ENCODE results near the gene NF2.

NF2 gene

DNA sequence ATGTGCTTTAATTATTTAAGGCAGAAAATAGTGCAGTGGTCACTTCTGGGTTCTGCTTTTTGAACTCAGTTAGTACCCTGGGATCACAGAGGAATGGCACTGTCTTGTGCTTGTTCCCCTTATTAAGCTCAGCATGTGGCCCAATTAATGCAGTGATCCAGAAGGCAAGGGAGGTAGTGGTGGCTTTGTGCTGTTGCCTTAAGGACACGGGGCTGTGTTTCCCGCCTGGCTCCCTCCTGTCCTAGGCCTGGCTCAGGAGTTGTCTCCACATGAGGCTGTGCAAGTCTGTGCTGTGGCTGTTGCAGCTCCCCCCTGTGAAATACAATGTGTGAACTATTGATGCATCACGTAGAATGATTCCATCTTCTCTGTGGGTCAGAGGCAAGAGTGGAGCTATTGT lies 67.2 kb downstream of the NF2 start:
- DNase-seq, result no peak

DNA sequence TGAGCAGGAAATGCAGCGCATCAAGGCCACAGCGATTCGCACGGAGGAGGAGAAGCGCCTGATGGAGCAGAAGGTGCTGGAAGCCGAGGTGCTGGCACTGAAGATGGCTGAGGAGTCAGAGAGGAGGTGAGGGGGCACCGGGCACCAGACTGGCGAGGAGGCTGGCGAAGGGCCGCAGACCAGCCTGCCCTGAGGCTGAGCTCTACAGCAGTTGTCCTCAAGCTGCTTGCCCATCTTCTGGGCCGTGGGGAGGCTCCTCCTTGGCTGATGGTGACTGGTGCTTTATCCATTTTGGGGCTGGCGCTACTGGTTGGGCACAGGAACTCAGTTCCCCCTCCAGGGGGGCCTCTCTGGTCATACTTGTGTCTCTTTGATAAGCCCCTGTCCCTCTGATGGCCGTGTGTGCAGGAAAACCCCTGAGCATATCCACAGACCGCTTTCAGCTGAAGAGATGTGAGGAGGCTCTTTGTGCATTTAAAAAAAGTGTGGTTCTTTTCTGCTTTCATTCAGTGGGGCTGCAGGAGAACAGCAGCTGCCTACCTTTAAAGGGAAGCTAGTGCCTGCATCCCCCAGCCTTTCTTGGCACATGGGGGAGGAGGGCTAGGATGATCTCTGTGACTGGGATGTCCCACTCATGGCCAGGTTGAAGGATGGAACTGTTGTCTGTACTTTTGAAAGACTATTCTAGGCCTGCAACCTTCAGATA lies 70.1 kb downstream of the NF2 start:
- no peak for DNase-seq

DNA sequence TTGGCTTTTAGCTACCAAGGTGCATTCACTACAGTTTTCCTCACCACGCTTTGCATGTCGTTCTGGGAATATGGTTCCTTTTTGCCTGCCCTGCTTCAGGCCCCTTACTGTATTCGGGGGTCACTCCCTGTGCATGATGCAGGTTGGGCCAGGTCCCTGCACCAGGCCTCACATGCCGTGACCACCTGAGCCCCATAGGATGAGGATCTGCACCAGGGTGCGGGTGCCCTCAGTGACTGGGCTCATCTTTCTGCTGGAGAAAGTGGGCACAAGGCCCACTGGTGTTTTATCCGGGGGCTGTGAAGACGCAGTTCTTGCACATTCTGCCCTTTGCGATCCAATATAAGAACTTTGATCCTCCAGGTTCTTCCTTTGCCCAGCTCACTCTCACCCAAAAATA lies 70.7 kb downstream of the NF2 start:
- no peak for DNase-seq

DNA sequence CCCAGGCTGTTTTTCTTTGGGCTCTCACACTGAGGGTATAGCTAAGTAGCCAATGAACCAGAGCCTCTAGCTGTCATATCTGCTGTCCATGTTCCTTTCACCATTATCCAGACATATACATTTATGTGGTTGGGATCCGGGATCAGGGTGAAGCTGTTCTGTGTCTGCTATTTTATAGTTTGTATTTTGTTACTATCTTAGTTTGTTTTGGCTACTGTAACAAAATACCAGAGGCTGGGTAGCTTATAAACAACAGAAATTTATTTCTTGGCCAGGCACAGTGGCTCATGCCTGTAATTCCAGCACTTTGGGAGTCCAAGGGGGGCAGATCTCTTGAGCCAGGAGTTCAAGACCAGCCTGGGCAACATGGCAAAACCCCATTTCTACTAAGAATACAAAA lies 75.9 kb downstream of the NF2 start:
- DNase-seq, result no peak

DNA sequence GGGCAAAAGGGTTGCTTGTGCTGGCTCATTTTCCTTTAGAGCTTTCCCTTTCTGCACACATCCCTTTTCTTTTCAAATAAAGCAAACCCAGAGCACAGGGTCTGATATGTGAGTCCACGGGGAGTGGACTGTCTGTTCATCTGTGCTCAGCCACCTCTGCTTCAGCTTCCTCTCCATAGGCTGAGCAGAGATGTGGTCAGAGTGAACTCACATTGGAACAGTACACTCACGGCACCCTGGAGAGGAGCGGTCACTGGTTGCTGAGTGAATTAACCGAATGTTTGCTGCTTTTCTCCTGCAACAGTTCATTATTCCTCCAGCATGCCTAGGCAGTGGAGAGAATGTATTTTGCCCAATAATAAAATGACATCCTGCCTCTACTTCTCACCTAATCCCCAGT lies 80.1 kb downstream of the NF2 start:
- no peak for DNase-seq

DNA sequence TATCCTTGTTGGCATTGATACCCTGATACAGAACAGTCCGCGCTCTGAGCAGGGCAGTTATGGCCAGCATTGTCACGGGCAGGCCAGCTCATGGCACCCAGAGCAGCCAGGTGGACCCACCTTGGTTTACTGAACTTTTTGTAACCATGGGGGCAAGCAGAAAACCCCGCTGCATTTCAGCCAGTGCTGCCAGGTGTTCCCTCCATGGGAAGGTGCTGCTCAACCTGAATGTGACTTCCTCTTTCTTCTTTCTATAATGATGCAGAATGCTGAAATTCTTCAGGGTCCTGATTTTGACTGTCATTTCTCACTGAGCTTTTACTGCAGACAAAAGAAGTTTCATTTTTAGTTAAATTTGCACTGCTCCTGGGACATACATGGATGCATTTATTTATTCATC lies 80.8 kb downstream of the NF2 start:
- no peak for DNase-seq

DNA sequence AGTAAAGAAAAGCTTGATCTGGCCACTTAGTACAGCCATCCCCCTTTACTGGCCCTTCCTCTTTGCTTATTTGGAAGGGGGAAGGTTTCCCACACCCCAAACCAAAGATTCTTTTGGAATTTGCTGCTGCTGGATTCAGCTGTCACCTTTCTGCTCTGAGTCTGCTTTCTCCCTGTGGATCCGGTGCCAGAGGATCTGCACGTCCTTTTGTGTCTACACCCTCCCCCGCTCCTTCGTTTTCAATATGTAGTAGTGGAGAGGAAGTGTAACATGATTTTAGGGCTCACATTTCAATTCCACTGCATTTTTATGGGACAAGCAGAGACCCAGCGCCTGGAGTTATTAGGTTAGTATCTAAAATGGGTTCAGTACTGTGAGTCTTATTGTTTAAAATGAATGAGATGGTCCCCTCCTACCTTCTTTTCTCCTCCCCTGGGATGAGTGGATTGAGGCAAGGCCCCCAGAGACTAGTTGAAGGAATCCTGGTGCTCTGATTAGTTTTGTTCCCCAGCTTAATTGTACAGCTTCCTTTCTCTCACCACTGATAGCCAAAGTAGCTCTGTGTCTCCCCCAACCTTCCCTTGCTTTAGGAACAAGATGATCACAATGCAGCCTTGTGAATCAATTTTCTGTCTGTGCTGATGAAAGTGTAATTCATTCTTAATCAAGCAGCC lies 85.9 kb downstream of the NF2 start:
- no peak for DNase-seq

DNA sequence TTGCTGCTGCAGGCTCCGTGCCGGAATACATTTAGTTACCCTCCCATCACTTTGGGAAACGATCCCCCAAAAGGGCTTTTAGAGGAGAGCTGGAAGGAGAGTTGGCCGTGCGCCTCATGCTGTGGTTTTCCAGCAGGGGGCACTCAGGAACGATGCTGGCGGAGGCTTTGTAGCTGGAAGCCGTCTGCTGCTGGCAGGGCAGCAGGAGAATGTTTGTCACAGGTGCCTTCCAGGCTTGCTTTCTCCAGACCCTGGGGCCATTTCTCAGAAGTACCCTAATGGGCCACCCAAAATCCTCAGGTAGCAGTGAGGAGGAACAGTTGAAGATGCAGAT lies 86.4 kb downstream of the NF2 start:
- peak; percentile 42 for DNase-seq

DNA sequence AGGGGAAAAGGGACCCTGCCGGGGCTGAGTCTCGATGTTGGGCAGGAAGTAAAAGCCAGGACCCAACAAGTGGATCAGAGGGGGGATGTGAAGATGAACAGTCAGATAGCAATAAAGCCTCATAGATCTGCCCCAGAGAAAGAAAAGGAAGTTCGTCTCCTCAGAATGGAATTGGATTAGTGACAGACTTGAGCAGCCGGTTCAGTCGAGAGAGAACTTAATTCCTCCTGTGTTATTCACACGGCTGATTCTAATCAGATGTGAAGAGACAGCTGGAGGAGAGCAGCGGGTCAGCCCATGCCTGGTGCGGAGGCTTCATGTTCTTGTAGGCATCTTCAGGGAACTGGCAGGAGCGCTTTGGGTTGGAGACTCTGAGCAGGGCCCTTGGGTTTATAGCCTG lies 87.0 kb downstream of the NF2 start:
- DNase-seq, result no peak

DNA sequence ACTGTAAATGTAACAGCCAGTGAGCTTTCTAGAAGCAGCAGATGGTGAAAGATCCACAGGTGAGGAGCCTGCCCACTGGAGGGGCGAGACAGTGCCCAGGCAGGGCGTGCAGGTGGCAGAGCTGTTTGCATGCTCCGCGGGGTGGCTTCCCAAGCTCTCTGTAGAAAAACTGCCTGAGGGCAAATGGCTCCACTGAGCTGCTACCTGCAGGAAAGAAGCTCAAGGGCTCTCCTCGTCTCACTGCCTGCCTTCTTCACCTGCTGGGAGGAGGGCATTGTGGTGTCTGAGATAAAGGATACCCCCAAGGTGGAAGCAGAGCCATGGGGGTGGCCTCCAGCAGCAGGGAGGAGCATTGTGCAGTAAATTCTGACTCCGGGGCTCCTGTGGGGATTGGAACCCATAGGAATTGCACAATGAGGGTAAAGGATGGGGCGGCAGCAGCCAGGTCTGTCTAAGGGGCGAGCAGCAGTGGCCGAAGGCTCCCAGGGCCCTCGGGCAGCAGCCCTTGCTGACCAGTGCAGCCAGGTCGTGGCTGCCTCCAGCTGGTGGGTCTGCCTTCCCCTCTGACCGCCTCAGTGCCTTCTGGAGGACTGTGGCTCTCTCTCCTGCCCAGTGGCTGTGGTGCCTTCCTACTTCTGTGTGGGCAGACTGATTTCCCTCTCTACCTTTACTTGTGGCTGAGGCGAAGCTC lies 88.3 kb downstream of the NF2 start:
- DNase-seq, result no peak

DNA sequence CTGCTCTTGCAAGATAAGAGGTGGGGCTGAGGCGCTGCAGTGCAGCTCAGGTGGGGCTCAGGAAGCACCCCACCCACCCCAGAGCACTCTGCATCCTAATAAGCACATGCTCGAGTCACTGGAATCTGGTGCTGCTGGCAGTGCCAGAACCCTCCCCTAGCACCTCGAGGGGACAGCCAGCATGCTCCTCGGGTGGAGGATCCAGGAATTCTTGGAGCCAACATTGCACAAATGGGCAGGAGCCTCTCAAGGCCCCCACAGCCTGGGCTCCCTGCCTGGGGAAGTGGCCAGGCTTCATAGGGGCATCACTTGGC lies 88.9 kb downstream of the NF2 start:
- DNase-seq, result no peak

DNA sequence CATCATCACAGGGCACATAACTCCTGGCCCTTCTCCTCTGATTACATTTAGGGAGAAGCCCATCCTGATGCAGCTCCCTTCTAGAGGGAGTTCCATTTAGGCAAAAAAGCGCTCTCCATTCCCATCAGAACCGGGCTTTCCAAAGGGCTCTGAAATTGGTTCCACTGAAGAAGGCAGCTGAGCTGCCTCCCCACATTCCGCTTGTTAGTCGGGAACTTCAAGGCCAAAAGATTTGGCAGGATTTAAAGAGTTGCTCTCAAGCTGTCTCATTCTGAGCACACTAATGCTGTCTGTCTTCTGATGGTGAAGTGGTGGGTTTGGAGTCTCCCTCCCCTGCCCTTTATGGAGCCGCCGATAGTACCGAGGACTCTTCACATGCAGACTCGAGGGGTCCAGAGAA lies 89.7 kb downstream of the NF2 start:
- no peak for DNase-seq

DNA sequence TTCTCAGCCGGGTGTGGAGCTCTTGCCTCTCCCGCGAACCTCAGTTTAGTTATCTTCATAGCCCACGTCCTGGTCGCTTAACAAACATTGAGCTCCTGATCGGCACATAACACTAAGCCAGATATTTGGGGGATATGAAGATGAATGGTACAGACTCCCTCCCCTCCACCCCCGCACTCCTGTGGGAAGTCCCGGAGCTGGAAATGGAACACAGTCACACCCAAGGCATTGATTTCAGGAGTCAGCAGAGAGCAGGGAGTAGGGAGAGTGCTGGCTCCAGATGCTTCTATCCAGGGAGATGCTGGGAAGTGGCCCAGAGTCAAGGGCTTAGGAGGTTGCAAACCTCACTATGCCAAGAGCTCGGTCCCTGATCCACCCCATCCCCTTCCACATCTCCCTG lies 90.2 kb downstream of the NF2 start:
- no peak for DNase-seq

DNA sequence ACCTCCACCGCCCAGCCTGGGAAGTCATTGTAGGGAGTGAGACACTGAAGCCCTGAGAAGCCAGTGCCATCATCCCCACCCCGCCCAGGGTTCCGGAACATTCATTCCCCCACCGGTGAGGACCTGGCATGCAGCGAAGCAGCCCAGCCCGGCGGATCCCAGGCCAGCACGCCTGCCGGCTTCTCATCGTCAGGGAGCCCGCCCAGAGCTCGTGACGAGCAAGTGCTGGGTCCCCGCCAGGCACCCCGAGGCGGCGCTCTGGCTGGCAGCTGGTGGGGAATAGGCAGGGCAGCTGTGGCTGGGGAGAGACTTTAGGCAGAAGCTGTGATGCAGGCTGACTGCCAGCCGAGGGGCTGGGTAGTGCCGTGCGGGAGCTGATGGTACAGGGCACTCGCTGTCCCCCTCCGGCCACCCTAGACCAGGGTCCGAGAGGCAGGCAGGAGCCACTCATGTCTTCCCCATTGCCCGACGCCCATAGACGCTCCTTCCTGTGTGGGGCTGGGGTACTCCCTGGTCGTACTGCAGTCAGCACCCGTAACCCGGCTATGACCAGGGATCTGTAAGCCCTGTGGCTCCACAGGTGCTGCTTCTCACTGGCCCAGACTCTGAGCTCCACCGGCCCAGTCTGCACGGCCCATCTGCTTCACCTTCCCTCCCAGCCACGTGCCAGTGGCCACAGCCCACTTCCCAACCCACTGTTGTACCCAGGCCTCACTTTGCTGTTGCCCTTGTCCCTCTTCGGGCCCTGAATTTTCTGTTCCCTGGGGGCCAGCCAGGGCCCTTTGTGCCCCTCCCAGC lies 91.9 kb downstream of the NF2 start:
- no peak for DNase-seq

DNA sequence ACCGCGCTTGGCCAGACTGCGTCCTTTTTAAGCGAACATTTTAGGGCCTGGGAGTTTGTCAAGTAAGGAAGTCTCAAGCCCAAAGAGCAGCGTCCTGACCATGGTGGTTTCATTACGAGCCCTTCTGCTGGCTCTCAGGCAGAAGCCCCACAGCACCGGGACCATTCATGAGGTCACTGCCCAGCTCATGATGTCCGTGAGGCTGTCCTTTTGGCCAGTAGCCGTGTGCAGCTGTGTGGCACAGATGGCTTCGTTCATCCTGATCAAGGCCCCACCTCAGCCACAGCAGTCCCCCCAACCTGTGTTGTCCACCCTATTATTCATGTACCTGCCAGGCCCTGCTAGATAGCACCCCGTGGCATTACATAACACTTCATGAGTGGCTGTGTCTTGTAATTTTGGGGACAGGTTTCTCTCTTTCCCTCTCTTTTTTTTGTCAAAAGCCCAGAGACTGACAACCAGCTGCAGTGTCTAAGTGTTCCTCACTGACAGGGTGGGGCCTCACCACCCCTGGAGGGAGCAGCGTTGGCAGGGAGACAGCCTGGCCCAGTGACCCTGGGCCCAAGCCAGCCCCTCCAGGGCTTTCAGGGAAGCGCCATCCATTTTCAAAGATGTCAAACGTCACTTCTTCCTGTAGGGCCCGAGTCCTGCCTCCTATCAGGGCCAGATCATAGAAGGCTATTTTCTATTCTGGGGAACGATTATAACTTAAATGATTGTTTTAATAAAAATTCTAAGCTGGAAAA lies 94.6 kb downstream of the NF2 start:
- DNase-seq, result no peak

DNA sequence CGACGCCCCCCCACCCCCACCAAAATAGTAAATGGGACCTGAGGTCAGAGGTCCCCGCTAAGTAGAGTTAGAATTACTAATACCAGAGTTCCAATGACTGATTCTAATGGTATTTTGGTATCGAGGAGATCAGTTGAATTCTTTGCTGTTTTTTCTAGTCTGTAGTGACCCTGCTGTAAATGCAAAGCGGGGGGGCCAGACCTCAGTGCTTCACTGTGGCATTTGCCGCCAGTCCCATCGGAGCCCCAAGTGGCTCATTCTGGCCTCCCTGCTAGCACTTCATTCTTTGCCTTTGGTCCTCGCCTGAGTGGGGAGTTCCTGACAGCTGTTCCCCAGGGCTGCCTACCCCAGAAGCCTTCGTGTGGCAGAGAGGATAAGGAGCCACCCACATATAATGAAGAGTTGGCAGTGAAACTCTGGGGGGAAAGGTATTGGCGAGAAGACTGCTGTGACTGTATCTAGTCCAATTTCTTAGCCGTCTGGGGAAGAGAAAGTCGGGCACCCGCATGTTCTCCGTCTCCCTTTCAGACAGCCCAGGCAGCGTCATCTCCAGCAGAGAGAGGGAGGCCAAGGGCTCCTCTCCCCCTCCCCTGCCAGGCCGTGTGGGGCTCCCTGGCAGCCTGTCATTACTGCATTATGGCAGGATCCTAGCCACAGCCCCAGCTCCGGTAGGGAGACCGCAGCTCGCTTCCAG lies 96.9 kb downstream of the NF2 start:
- DNase-seq, result no peak

DNA sequence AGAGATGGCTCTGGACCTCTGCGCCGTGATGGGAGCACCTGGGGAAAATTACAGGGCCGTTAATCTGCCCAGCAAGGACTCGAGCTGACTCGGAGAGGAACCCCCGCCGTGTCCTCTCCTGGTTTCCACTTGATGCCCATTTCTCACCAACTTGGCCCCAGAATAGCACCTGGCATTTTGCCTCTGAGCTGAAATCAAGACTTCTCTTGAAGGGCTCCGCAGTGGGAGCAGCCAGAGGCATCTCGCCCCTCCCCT lies 97.4 kb downstream of the NF2 start:
- peak; percentile 29 for DNase-seq

DNA sequence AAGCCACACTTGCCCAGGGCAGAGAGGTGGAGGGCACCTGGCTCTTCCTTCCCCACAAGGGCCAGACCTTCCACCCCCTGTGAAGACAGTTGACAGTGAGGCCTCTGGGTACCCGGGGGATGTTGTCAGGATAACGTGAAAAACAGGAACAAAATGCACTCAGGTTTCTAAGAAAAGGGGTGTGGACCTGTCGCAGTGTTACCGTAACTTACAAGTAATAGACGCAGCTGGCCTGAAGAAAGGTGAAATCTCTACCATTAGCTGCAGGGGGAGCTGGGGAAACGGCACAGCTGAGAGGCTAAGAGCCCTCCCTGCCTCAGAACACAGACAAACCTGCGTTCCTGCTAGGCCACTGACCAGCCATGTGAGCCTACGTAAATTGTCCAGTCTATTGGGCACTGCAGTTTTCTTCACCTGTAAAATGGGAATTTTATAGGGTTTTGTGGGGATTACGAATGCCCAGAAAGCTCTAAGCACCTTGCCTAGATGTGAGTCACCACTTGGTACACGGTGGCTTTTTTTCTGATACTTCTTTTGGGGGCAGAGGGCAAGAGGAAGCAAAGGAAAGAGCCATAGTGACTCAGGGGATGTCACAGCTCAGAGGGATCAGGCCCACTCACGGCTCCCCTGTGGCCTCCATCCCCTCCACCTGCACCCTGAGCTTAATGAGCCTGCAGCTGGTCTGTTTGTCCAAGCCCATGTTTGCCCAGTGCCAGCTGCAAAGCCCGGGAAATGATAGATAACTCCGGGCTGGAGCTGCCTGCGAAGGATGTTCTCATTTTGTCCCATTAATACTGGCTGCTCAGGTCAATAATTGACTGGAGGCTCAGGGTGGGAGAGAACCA lies 97.9 kb downstream of the NF2 start:
- peak; percentile 78 for DNase-seq

DNA sequence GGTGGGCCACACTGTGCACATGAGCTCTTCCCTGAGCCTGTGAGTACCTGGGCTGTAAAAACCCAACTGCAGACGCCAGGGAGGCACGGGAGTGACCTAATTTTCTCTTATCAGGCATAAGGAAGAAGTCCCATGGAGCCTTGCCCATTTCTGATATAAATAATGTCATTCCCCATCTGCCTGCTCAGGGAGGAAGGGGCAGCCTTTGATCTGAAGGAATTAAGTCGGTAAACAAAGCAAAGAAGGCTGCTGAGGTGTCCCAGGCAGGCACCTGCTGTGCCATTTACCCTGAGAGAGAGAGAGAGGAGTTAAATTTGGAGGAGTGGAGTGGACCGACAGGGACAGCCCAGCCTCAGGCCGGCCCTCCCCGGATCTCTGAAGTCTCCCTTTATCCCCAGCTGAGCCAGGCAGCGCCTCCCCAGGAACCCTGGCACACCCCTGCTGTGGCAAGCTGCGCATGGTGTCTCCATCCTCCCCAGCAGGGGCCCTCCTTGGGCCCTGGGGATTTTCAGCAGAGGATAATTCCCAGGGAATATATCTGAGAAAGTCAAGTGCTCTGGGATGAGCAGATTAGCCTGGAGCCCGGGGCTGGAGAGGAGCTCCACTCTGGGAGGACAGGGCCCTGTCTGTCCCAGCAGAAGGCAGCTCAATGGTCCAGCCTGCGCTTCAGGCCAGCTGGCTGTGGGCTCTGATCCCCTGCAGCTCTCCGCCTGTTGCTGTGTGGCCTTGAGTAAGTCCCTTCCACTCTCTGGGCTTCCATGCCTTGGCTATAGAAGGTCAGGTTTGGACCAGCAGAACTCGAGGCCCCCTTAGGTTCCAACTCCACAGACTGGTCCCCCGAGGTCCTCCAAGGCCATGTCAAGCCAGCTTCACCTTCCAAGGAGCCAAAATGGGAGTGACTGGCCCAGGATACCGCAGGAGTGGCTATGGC lies 98.8 kb downstream of the NF2 start:
- DNase-seq, result peak; percentile 68

DNA sequence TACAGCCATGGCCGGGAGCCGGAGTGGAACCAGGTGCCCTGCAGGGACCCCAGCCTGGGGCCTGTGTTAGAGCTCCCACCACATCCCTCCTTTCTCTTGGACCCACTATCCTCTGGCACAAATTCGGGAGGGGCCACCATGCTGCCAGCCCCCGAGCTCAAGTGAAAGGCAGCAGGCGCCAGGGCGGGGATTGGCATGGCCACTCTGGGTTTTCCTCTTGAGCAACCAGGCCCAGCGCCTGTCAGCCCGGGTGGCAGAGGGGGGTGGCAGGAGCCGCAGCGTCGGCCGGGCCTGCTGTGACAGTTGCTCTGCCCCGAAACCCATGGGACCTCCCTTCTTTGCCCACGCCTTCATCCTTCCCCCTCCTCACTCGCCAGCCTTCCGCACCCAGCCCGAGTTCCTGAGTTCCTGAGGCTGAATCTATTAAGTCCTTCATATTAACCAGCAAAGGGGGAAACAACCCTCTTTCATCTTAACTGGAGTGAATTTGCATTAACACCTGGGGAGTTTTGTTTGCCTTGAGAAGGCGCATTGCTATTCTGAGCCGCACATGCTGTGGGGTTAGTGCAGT lies 99.6 kb downstream of the NF2 start:
- DNase-seq, result no peak

Data from DMS53 (cell line).